Measurements from ENCODE around the gene GRM7.
A peak's percentile ranks its signal among the peaks of the same experiment; 100 is the strongest.

The GRM7 gene

DNA sequence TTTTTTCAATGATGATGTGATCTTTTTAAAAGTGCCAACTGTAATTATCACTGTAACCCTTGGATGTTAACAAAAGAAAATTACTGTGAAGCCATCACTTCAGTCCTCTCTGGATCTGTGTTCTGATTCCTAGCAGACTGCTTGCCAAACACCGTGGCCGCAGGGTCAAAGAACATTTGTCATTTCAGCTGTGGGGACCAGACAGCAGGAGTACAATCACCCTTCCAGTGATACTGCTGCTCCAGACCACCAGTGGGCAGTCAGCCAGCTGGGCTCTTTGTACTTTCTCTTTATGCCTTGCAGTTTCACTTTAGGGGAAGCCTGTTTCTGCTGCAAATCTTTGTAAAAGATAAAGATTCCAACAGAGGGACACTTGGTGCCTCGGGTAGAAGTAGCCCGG lies 770.0 kb downstream of the GRM7 start:
- TF ChIP-seq, protein P1, sequence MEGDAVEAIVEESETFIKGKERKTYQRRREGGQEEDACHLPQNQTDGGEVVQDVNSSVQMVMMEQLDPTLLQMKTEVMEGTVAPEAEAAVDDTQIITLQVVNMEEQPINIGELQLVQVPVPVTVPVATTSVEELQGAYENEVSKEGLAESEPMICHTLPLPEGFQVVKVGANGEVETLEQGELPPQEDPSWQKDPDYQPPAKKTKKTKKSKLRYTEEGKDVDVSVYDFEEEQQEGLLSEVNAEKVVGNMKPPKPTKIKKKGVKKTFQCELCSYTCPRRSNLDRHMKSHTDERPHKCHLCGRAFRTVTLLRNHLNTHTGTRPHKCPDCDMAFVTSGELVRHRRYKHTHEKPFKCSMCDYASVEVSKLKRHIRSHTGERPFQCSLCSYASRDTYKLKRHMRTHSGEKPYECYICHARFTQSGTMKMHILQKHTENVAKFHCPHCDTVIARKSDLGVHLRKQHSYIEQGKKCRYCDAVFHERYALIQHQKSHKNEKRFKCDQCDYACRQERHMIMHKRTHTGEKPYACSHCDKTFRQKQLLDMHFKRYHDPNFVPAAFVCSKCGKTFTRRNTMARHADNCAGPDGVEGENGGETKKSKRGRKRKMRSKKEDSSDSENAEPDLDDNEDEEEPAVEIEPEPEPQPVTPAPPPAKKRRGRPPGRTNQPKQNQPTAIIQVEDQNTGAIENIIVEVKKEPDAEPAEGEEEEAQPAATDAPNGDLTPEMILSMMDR (IDR thresholded peaks at IDR 0.05) = no peak
- Histone ChIP-seq H3K4me3 (peak overlapping the region; percentile 55), H3K27ac (no peak overlapping the region)
- no peak for DNase-seq (ENCODE audit: low spot score)

DNA sequence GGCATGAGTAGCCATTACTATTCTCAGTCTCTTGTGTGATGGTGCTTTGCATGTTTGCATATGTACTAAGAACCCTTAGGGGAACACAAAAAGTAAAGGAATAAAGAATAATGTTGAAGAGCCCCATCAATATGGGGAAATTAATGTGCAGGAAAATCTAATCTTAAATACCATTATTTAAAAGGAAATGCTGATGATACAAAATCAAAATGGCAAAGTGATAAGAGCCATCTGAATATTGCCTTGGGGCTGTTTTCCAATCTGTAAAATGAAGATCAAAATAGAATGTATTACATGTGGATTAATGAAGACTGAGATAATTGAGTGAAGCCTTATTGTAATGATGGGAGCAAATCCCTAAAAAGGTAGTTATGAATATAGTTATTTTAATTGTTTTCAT lies 771.4 kb downstream of the GRM7 start:
- no peak for DNase-seq (ENCODE audit: low spot score)
- TF ChIP-seq, protein P1 (IDR thresholded peaks at IDR 0.05) = no peak

GRCh38 chr3:7637694-7638093 lies 776.8 kb downstream of the GRM7 start:
- DNase-seq (ENCODE audit: low spot score) = no peak
- Histone ChIP-seq H3K4me3 (no peak overlapping the region), H3K27ac (no peak overlapping the region)
- TF ChIP-seq, protein P1 (IDR thresholded peaks at IDR 0.05) = no peak

More for the DNA sequence above, 771.4 kb downstream of the GRM7 start:
- Histone ChIP-seq H3K4me3 (no peak overlapping the region), H3K27ac (no peak overlapping the region)

- Histone ChIP-seq H3K4me3 (no peak overlapping the region), H3K27ac (no peak overlapping the region)
- TF ChIP-seq, protein P1 (IDR thresholded peaks at IDR 0.05) = no peak
- DNase-seq (ENCODE audit: low spot score) = no peak
Observed at GRCh38 chr3:7638103-7638502, 777.2 kb downstream of the GRM7 start.

- H3K27ac ChIP-seq = no peak overlapping the region
- TF ChIP-seq, protein P1 (IDR thresholded peaks at IDR 0.05) = no peak
- no peak overlapping the region for H3K4me3 ChIP-seq
- DNase-seq (ENCODE audit: low spot score) = no peak
Observed at GRCh38 chr3:7640787-7641186, 779.9 kb downstream of the GRM7 start.

DNA sequence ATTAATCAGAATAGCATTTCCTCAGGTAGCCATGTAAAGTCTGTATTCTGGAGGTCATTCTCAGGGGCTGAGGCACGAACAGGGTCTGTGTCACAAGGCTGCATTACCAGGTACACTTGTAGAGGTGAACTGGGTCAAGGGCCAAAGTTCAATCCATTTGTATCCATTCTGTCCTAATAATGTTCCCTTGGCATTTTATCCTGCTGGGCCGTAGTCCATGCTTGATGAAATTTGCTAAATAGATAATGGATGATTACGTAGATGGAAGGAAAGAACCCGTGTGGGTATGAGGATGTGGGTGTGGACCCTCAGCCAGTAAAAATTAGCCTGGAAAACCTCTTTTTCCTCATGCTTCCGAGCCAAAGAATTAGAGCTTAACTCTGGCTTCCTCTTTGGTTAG lies 785.9 kb downstream of the GRM7 start:
- no peak overlapping the region for H3K4me3 ChIP-seq
- TF ChIP-seq, protein P1 (IDR thresholded peaks at IDR 0.05) = no peak
- DNase-seq (ENCODE audit: low spot score) = no peak
- no peak overlapping the region for H3K27ac ChIP-seq

GRCh38 chr3:7650466-7650865 lies 789.6 kb downstream of the GRM7 start:
- Histone ChIP-seq H3K27ac (no peak overlapping the region), H3K4me3 (no peak overlapping the region)
- TF ChIP-seq, protein P1 (IDR thresholded peaks at IDR 0.05) = no peak
- no peak for DNase-seq (ENCODE audit: low spot score)
